HCT116 (cell line): ENCODE results near the gene CYB5D1. TPM values are rescaled to one million over a fixed set of nuclear protein-coding genes. Genes with fewer than 3 reads are reported as not detected.

Source experiments
- ATAC-seq: fragments of 200-7000 bp; cut with Tn5 transposase; 2 replicates; pipeline ENCODE4 v1.9.1; 2020; ENCODE audit warnings: mild to moderate bottlenecking, moderate library complexity
- BruUV-seq: library from RNA; stranded (reverse); fragments of 400-500 nt; replicated peaks from 2 replicates; lab custom pipeline; 2021; lab: Mats Ljungman, UMichigan
- CTCF ChIA-PET: fragments of 300-600 bp; sonication (Branson Sonifier 250); formaldehyde crosslinking; loops from one replicate; lab custom pipeline; 2021; ENCODE audit warnings: antibody characterized with exemption; lab: Charles Lee
- POLR2A ChIA-PET: fragments of 300-600, 350-600 bp; sonication (Branson Sonifier 250); formaldehyde crosslinking; loops from one replicate; lab custom pipeline; 2021; ENCODE audit warnings: antibody characterized with exemption; lab: Charles Lee
- RAD21 ChIA-PET, 2 experiments: fragments of 300-600 bp; sonication (Branson Sonifier 250); formaldehyde crosslinking; loops; one replicate each; lab custom pipeline; 2023; ENCODE audit warnings: low total read pairs in 2 of 2; ENCODE audit not compliant: uncharacterized antibody in 2 of 2, unreplicated experiment in 2 of 2, low non-redundant PET in 1 of 2; lab: Charles Lee
- DNase-seq: peaks from one replicate; pipeline ENCODE4 v3.0.0-alpha.2; 2010; ENCODE audit warnings: low read depth, low spot score
- H2AFZ ChIP-seq: fragments of 200-600 bp; shearing (Covaris generic), sonication (generic); 2 replicates; pipeline ENCODE4 v1.6.1; 2017; ENCODE audit warnings: low read depth, mixed run types, mixed read lengths, antibody characterized with exemption, low read length; ENCODE audit not compliant: poor library complexity, severe bottlenecking
- H3K27ac ChIP-seq: 2 replicates; pipeline ENCODE4 v1.5.1; 2012; ENCODE audit warnings: low read depth, low read length
- H3K27me3 ChIP-seq: fragments of 200-600 bp; sonication (generic); 2 replicates; pipeline ENCODE4 v1.6.1; 2016; ENCODE audit warnings: mixed run types, low read length, mixed read lengths; ENCODE audit not compliant: insufficient read depth
- H3K36me3 ChIP-seq, 2 experiments: fragments of 200-500 bp in 1 of 2; fragments of 200-600 bp in 1 of 2; sonication (Bioruptor generic) in 1 of 2; sonication (generic) in 1 of 2; 2 replicates each; pipeline versions ENCODE4 v1.5.1 to v1.6.1; 2014 to 2016; ENCODE audit warnings: low read length in 2 of 2, inconsistent platforms in 1 of 2, mixed read lengths in 1 of 2, mixed run types in 1 of 2; ENCODE audit not compliant: insufficient read depth in 2 of 2, control insufficient read depth in 1 of 2
- H3K4me1 ChIP-seq, 2 experiments: fragments of 200-600 bp in 1 of 2; sonication (generic) in 1 of 2; 2 replicates each; pipeline versions ENCODE4 v1.5.1 to v1.6.1; 2012 to 2017; ENCODE audit warnings: low read length in 2 of 2, inconsistent platforms in 1 of 2, mild to moderate bottlenecking in 1 of 2, mixed read lengths in 1 of 2, mixed run types in 1 of 2, moderate library complexity in 1 of 2; ENCODE audit not compliant: insufficient read depth in 2 of 2, control insufficient read depth in 1 of 2
- H3K4me2 ChIP-seq: fragments of 200-600 bp; sonication (generic); 2 replicates; pipeline ENCODE4 v1.6.1; 2017; ENCODE audit warnings: mixed run types, low read length, mixed read lengths
- H3K4me3 ChIP-seq, 2 experiments: fragments of 200-600 bp in 1 of 2; sonication (generic) in 1 of 2; replicated peaks in 1 of 2; 2 replicates each; pipeline ENCODE4 v1.5.1; 2011 to 2016; ENCODE audit warnings: low read length in 2 of 2, control low read depth in 1 of 2, low read depth in 1 of 2, mild to moderate bottlenecking in 1 of 2, mixed read lengths in 1 of 2, mixed run types in 1 of 2
- H3K79me2 ChIP-seq: fragments of 200-600 bp; sonication (generic); 2 replicates; pipeline ENCODE4 v1.6.1; 2017; ENCODE audit warnings: mild to moderate bottlenecking, mixed run types, low read length, moderate library complexity, mixed read lengths; ENCODE audit not compliant: insufficient read depth
- H3K9ac ChIP-seq: fragments of 200-600 bp; sonication (generic); 2 replicates; pipeline ENCODE4 v1.6.1; 2016; ENCODE audit warnings: low read length, mixed read lengths
- H3K9me2 ChIP-seq: fragments of 200-600 bp; sonication (generic), shearing (Covaris generic); 2 replicates; pipeline ENCODE4 v1.6.1; 2017; ENCODE audit warnings: mixed run types, mild to moderate bottlenecking, moderate library complexity; ENCODE audit not compliant: insufficient read depth
- H3K9me3 ChIP-seq, 2 experiments: fragments of 200-500 bp in 1 of 2; fragments of 200-600 bp in 1 of 2; sonication (Bioruptor generic) in 1 of 2; sonication (generic) in 1 of 2; 2 replicates each; pipeline ENCODE4 v1.6.1; 2014 to 2017; ENCODE audit warnings: low read length in 2 of 2, mixed read lengths in 2 of 2, inconsistent platforms in 1 of 2, low read depth in 1 of 2, mild to moderate bottlenecking in 1 of 2, mixed run types in 1 of 2, moderate library complexity in 1 of 2; ENCODE audit not compliant: control insufficient read depth in 1 of 2, insufficient read depth in 1 of 2
- H4K20me1 ChIP-seq: fragments of 200-600 bp; sonication (generic), shearing (Covaris generic); 2 replicates; pipeline ENCODE4 v1.6.1; 2017; ENCODE audit warnings: mixed run types, mild to moderate bottlenecking, moderate library complexity; ENCODE audit not compliant: insufficient read depth
- CBX3 ChIP-seq: IDR thresholded peaks from 2 replicates; pipeline ENCODE4 v1.6.1; 2012; ENCODE audit warnings: low read depth
- EZH2phosphoT487 ChIP-seq: fragments of 200-600 bp; IDR thresholded peaks from 2 replicates; pipeline ENCODE4 v1.6.1; 2018; ENCODE audit warnings: antibody characterized with exemption, borderline replicate concordance
- POLR2A ChIP-seq: IDR thresholded peaks from 2 replicates; pipeline ENCODE4 v1.7.0; 2011; ENCODE audit warnings: borderline replicate concordance; ENCODE audit not compliant: insufficient read depth, insufficient read length; ENCODE audit errors: extremely low read depth
- RAD21 ChIP-seq: IDR thresholded peaks from 2 replicates; pipeline ENCODE4 v1.6.1; 2012; ENCODE audit warnings: low read depth, mild to moderate bottlenecking
- intact Hi-C: fragments of 100-400 bp; cut with micrococcal nuclease; formaldehyde crosslinking; loops from 2 replicates; pipeline ENCODE4 v1.10.0; 2022
- total RNA-seq: library from RNA; stranded (reverse); gene quantifications from one replicate; pipeline ENCODE4 v1.2.1, GENCODE V29; 2021; ENCODE audit not compliant: unreplicated experiment
- TF ChIP-seq, protein P1 (sequence below): IDR thresholded peaks from 2 replicates; pipeline ENCODE4 v1.6.1; 2012; ENCODE audit warnings: low read depth
- TF ChIP-seq, protein P2 (sequence below): IDR thresholded peaks from 2 replicates; pipeline ENCODE4 v1.6.1; 2012

CYB5D1 gene
- total RNA-seq, 1 experiment from 2014 or later, result 21.5 TPM

DNA sequence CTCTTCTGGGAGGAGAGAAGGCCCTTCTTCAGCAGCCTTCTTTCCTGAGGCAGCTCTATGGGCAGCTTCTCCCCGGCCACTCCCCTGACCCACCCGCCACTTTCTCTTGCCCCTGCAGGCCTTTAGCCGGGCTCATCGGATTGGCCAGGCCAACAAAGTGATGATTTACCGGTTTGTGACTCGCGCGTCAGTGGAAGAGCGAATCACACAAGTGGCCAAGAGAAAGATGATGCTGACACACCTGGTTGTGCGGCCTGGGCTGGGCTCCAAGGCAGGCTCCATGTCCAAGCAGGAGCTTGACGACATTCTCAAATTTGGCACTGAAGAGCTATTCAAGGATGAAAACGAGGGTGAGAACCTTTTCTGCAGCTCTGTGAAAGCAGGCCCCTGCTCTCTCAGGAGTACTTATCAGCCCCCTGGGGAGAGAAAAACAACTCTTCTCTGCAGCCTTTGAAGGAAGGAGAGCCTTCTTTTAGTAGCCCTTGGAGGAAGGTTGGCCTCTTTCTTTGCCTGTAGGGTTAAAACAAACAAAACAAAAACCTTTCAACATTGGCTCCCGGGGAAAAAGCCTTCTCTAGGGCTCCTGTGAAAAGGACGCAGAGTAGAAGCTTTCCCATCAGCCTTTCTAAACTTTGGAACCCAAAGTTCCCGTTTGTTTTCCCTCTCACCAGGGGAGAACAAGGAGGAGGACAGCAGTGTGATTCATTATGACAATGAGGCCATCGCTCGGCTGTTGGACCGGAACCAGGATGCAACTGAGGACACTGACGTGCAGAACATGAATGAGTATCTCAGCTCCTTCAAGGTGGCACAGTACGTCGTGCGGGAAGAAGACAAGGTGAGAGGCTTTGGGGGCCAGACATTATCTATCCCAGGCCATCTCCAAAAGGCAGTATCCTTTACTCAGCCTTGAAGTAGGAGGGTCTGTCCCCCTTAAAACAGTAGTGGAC lies 45.6 kb downstream of the CYB5D1 start:
- CTCF ChIA-PET, result no interaction called here
- H3K27me3 ChIP-seq, result no peaks in the 10 kb centered on the region
- H3K79me2 ChIP-seq, result no peaks in the 10 kb centered on the region
- RAD21 ChIA-PET, result no interaction called here
- H3K36me3 ChIP-seq, result peaks cover 32 to 56% of the 10 kb centered on the region in 2 experiments; a peak in 3 of 4 replicates
- no peaks in the 10 kb centered on the region for H3K4me1 ChIP-seq
- TF ChIP-seq, protein P1, sequence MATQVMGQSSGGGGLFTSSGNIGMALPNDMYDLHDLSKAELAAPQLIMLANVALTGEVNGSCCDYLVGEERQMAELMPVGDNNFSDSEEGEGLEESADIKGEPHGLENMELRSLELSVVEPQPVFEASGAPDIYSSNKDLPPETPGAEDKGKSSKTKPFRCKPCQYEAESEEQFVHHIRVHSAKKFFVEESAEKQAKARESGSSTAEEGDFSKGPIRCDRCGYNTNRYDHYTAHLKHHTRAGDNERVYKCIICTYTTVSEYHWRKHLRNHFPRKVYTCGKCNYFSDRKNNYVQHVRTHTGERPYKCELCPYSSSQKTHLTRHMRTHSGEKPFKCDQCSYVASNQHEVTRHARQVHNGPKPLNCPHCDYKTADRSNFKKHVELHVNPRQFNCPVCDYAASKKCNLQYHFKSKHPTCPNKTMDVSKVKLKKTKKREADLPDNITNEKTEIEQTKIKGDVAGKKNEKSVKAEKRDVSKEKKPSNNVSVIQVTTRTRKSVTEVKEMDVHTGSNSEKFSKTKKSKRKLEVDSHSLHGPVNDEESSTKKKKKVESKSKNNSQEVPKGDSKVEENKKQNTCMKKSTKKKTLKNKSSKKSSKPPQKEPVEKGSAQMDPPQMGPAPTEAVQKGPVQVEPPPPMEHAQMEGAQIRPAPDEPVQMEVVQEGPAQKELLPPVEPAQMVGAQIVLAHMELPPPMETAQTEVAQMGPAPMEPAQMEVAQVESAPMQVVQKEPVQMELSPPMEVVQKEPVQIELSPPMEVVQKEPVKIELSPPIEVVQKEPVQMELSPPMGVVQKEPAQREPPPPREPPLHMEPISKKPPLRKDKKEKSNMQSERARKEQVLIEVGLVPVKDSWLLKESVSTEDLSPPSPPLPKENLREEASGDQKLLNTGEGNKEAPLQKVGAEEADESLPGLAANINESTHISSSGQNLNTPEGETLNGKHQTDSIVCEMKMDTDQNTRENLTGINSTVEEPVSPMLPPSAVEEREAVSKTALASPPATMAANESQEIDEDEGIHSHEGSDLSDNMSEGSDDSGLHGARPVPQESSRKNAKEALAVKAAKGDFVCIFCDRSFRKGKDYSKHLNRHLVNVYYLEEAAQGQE, result no peak
- no peak for TF ChIP-seq CBX3
- TF ChIP-seq, protein P2, sequence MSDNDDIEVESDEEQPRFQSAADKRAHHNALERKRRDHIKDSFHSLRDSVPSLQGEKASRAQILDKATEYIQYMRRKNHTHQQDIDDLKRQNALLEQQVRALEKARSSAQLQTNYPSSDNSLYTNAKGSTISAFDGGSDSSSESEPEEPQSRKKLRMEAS, result no peak
- no peak for TF ChIP-seq POLR2A
- TF ChIP-seq EZH2phosphoT487, result no peak
- TF ChIP-seq RAD21, result no peak
- H3K4me2 ChIP-seq, result no peak overlapping the region
- no peaks in the 10 kb centered on the region for H3K9me3 ChIP-seq
- ATAC-seq (no peak), DNase-seq (no peak)
- no peak overlapping the region for H2AFZ ChIP-seq
- intact Hi-C loops, result no loop called here
- no peak overlapping the region for H3K9ac ChIP-seq
- H4K20me1 ChIP-seq, result no peaks in the 10 kb centered on the region
- H3K27ac ChIP-seq, result no peak overlapping the region
- H3K9me2 ChIP-seq, result no peaks in the 10 kb centered on the region
- POLR2A ChIA-PET, result no interaction called here
- TSS peak; percentile 27 for BruUV-seq
- no peak overlapping the region for H3K4me3 ChIP-seq
